Epithelial cell of esophagus (primary cell): ENCODE results near the gene ETFA.
"Not testable (repeated sequence)": the region's sequence is repeated elsewhere in the genome, so short reads cannot be mapped to it uniquely, and the experiment has no call there.

Source experiments
- DNase-seq: peaks from one replicate; pipeline ENCODE4 v3.0.0; 2010; ENCODE audit warnings: low read depth
- H3K4me3 ChIP-seq: 2 replicates; pipeline ENCODE4 v1.5.1; 2011; ENCODE audit warnings: mild to moderate bottlenecking, low read length, control low read depth
- CTCF ChIP-seq: IDR thresholded peaks from 2 replicates; pipeline ENCODE4 v1.5.1; 2011; ENCODE audit warnings: low read depth, mild to moderate bottlenecking, low read length, control low read depth, inconsistent platforms; ENCODE audit not compliant: insufficient read depth; ENCODE audit errors: missing control alignments

Gene ETFA

GRCh38 chr15:76303909-76304308, 7.4 kb downstream of the ETFA start:
- DNase-seq: no peak
- H3K4me3 ChIP-seq: no peak overlapping the region
- no peak for TF ChIP-seq CTCF

GRCh38 chr15:76299786-76300185, 11.5 kb downstream of the ETFA start:
- H3K4me3 ChIP-seq: no peak overlapping the region
- TF ChIP-seq CTCF: no peak
- no peak for DNase-seq

DNA sequence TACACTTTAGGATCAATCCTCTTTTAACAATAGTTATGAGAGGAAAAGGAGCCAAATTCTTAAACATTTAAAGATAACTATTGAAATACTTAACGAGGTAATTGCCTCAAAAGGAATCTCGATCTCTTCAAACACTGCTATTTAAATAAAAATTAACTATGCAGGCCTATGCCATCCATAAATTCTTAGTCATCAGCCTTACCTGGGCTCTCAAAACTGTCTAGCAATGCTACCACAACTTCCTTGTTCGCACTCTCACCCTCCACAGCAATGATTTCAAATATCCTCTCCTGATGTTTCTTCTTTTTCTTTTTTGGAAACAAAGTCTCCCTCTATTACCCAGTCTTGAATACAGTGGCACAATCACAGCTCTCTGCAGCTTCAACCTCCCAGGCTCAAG, 12.3 kb downstream of the ETFA start:
- DNase-seq: peak; percentile 13
- TF ChIP-seq CTCF: no peak

DNA sequence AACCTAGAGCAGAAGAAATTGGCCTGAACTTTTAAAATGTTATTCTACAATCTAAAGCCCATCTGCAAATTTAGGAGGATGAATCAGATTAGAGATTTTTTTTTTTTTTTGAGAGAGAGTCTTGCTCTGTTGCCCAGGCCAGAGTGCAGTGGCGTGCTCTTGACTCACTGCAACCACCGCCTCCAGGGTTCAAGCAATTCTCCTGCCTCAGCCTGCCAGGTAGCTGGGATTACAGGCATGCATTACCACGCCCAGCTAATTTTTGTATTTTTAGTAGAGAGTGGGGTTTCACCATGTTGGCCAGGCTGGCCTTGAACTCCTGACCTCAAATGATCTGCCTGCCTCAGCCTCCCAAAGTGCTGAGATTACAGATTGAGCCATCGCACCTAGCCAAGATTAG, 13.3 kb downstream of the ETFA start:
- not testable (repeated sequence) for H3K4me3 ChIP-seq, DNase-seq

More for the DNA sequence above, 12.3 kb downstream of the ETFA start:
- no peak overlapping the region for H3K4me3 ChIP-seq

- DNase-seq: no peak
- H3K4me3 ChIP-seq: no peak overlapping the region
- TF ChIP-seq CTCF: no peak
Observed at GRCh38 chr15:76296849-76297248, 14.4 kb downstream of the ETFA start.

DNA sequence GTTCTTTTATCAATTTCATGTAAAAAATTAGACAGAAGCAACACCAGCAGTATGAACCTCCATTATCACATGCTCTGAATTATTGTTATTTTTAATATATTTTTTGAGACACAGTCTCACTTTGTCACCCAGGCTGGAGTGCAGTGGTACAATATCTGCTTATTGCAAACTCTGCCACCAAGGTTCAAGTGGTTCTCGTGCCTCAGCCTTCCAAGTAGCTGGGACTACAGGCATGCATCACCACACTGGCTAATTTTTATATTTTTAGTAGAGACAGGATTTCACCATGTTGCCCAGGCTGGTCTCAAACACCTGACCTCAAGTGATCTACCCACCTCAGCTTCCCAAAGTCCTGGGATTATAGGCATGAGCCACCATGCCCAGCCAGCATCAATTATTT, 16.8 kb downstream of the ETFA start:
- not testable (repeated sequence) for DNase-seq, H3K4me3 ChIP-seq

- no peak overlapping the region for H3K4me3 ChIP-seq
- no peak for TF ChIP-seq CTCF
- DNase-seq: peak; percentile 48
Observed at GRCh38 chr15:76293361-76293760, 17.9 kb downstream of the ETFA start.

GRCh38 chr15:76289582-76289981, 21.7 kb downstream of the ETFA start:
- TF ChIP-seq CTCF: no peak
- H3K4me3 ChIP-seq: no peak overlapping the region

More at GRCh38 chr15:76289582-76289981, 21.7 kb downstream of the ETFA start:
- no peak for DNase-seq
